NB4 (cell line): ENCODE measurements around the gene NR4A2.

Experiments used
- POLR2A ChIP-seq: IDR thresholded peaks from 2 replicates; pipeline ENCODE4 v1.6.1; 2011; ENCODE audit warnings: mild to moderate bottlenecking; ENCODE audit not compliant: insufficient read length; ENCODE audit errors: extremely low read depth
- TF ChIP-seq, protein P1 (sequence below): IDR thresholded peaks from 2 replicates; pipeline ENCODE4 v1.6.1; 2011; ENCODE audit warnings: low read depth, low read length

DNA sequence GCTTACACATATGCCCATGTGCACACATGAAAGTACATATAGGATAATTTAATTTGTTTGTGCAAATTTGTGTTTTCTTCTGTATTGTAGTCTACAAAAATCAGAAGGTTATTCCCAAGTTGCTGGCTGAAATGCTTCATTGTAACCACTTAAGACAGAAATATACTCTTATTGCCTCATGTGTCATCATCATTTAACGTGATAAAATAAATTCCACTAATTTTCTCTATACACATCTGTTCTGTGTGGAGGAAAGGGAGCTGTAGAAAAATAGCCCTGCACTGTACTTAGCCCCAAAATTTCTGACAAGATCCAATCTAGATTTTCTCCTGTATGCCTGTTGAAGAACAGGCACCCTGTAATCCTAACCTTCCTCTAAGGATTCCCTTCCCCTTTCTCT, 20.4 kb upstream of the NR4A2 start:
- TF ChIP-seq POLR2A = no peak
- TF ChIP-seq, protein P1, sequence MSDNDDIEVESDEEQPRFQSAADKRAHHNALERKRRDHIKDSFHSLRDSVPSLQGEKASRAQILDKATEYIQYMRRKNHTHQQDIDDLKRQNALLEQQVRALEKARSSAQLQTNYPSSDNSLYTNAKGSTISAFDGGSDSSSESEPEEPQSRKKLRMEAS = no peak
